ENCODE measurements around the gene ITGAD.

DNA sequence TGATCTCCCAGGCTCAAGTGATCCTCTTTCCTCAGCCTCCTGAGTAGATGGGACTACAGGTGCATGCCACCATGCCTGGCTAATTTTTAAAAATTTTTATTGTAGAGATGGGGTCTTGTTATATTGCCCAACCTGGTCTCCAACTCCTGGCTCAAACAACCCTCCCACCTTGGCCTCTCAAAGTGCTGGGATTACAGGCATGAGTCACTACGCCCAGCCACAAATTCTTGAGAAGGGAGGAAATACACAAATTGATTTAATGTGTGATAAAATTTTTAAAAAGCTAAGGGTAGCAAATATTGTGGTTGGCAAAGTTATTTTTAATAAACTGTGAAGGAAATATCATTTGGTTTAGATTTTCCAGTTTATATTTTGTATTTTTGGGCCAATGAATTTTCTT, 9.6 kb downstream of the ITGAD start:
- no peak for TF ChIP-seq CTCF (conservative IDR thresholded peaks at IDR 0.05; ENCODE audit: low read depth, low read length)
- TF ChIP-seq RAD21 (IDR thresholded peaks at IDR 0.05; ENCODE audit: low read length): no peak
- TF ChIP-seq POLR2A (IDR thresholded peaks at IDR 0.05; ENCODE audit: low read depth, low read length): no peak
- TF ChIP-seq MAFK (IDR thresholded peaks at IDR 0.05; ENCODE audit: low read depth, low read length): no peak
- TF ChIP-seq MAZ (IDR thresholded peaks at IDR 0.05; ENCODE audit: borderline replicate concordance, low read depth, low read length): no peak
- TF ChIP-seq SMC3 (IDR thresholded peaks at IDR 0.05; ENCODE audit: low read depth, low read length): no peak
- no peak for TF ChIP-seq RFX5 (IDR thresholded peaks at IDR 0.05; ENCODE audit: low read depth, low read length)
- TF ChIP-seq MXI1 (IDR thresholded peaks at IDR 0.05; ENCODE audit: borderline replicate concordance, low read depth, low read length): no peak
- no peak for TF ChIP-seq BHLHE40 (IDR thresholded peaks at IDR 0.05; ENCODE audit: low read depth, low read length)
- TF ChIP-seq, protein P1, sequence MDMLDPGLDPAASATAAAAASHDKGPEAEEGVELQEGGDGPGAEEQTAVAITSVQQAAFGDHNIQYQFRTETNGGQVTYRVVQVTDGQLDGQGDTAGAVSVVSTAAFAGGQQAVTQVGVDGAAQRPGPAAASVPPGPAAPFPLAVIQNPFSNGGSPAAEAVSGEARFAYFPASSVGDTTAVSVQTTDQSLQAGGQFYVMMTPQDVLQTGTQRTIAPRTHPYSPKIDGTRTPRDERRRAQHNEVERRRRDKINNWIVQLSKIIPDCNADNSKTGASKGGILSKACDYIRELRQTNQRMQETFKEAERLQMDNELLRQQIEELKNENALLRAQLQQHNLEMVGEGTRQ (IDR thresholded peaks at IDR 0.05; ENCODE audit: low read depth, low read length): no peak
- TF ChIP-seq CEBPB (IDR thresholded peaks at IDR 0.05; ENCODE audit: low read depth, low read length): no peak
- TF ChIP-seq FOS (IDR thresholded peaks at IDR 0.05; ENCODE audit: low read depth, low read length): no peak
